SJCRH30 (cell line): ENCODE results near the gene RAI1. TPM values are rescaled to one million over a fixed set of nuclear protein-coding genes. Genes with fewer than 3 reads are reported as not detected.

Experiments used
- DNase-seq, 2 experiments: peaks; one replicate each; pipeline ENCODE4 v3.0.0-alpha.2; 2015 to 2020
- H3K27ac ChIP-seq: fragments of 250-450 bp; sonication (Bioruptor Pico); 2 replicates; pipeline ENCODE4 v1.5.1; 2020; ENCODE audit warnings: mild to moderate bottlenecking, moderate library complexity
- H3K27me3 ChIP-seq: fragments of 250-450 bp; sonication (Bioruptor Pico); 2 replicates; pipeline ENCODE4 v1.5.1; 2020; ENCODE audit warnings: mild to moderate bottlenecking, moderate library complexity
- H3K36me3 ChIP-seq: fragments of 250-450 bp; sonication (Bioruptor Pico); 2 replicates; pipeline ENCODE4 v1.5.1; 2020; ENCODE audit warnings: mild to moderate bottlenecking, moderate library complexity
- H3K4me1 ChIP-seq: fragments of 250-450 bp; sonication (Bioruptor Pico); 2 replicates; pipeline ENCODE4 v1.5.1; 2020; ENCODE audit warnings: mild to moderate bottlenecking, moderate library complexity
- H3K4me3 ChIP-seq: fragments of 250-450 bp; sonication (Bioruptor Pico); 2 replicates; pipeline ENCODE4 v1.5.1; 2020; ENCODE audit warnings: mild to moderate bottlenecking, moderate library complexity
- H3K9me3 ChIP-seq: fragments of 250-450 bp; sonication (Bioruptor Pico); replicated peaks from 2 replicates; pipeline ENCODE4 v1.5.1; 2020; ENCODE audit warnings: mild to moderate bottlenecking, moderate library complexity
- total RNA-seq: library from RNA; depleted of rRNA; stranded (reverse); fragments of >200 nt; shearing (Covaris generic); gene quantifications from 2 replicates; pipeline ENCODE4 v1.2.3, GENCODE V29; 2014

RAI1 gene
- total RNA-seq, 1 experiment from 2014 or later = 72.2 TPM

DNA sequence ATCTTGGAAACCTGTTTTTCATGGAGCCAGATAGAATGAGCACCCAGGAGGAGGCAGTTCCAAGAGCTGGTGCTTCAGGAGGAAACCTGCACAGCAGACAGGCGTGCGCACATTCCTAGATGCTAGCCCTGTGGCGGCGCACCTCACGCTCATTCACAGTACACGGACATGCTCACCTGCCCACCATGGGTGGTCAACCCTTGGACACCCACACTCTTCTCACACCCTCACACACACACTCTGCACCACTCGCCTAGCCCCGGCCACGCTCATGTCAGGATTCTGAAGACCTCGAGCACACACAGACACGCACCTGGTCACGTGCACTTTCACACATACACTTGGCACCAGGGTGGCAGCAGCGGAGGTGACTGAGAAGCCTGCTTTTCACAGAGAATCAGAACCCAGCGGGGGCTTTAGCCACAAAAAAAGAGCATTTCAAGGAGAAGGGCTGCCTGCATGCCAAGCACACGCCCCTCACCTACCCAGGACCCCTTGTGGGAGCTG is 28.6 kb downstream of the RAI1 start:
- Histone ChIP-seq H3K4me1 (peaks cover 48% of the 10 kb centered on the region), H3K36me3 (peaks cover 4% of the 10 kb centered on the region), H3K4me3 (no peak overlapping the region), H3K27me3 (no peaks in the 10 kb centered on the region), H3K9me3 (no peaks in the 10 kb centered on the region), H3K27ac (no peak overlapping the region)
- no peak for DNase-seq

DNA sequence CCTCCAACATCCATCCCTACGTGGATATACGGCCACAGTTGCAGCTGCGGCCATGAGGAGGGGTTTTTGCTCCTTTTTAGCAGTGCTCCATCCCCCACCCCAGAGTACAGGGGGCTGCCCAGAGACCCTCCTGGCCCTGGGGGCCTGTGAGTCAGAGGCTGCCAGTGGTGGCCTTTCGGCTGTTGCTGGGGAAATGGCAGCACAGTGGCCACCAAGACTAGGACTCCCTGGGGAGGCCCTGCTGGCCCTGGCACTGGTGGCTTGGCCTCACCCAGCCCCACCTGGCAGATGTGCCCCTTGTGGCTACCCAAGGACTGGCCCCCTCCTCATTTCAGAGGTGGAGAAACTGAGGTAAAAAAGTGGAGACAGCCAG is 29.1 kb downstream of the RAI1 start:
- DNase-seq = no peak
- no peaks in the 10 kb centered on the region; the same call in 1 of the 2 replicates for H3K36me3 ChIP-seq
- H3K9me3 ChIP-seq = no peaks in the 10 kb centered on the region
- H3K4me3 ChIP-seq = no peak overlapping the region
- peaks cover 51% of the 10 kb centered on the region for H3K4me1 ChIP-seq
- no peak overlapping the region for H3K27ac ChIP-seq
- H3K27me3 ChIP-seq = no peaks in the 10 kb centered on the region

DNA sequence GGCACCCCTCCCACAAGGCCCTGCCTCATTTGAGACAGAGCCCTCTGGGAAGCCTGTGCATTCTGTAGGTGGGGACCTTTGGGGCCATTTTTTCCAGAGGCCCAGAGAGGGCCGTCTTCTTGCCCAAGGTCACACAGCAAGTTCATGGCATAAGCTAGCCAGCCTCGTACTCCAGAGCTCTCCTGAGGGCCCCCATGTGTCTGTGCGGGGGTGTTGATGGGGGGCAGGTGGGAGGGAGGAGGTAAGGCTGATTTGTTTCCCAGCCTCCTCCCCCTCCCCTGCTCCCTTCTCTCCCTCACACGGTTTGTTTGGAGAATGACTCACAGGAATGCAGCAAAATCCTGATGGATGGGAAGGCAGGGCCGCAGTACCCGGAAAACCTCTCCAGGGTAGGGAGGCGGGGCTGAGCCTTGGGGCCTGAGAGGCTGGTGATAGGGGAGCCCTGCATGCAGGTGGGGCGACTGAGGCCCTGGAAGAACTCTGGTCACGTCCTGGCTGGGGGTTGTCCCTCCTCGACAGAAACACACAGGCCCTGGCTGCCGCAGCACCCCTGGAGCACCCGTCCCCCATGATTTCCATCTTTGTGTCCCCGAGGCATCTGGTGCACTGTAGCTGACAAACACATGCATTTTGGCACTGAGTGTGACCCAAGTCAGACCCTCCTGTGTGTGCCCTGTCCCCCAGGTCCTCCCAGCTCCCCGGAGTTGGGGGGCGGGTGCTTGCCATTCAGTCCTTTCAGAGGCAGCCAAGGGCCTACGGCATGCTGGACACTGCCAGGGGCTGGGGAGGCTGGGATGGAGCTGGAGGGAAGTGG is 29.7 kb downstream of the RAI1 start:
- Histone ChIP-seq H3K27ac (peak overlapping the region; percentile 17; the same call in 1 of the 2 replicates), H3K27me3 (no peaks in the 10 kb centered on the region), H3K9me3 (no peaks in the 10 kb centered on the region), H3K4me1 (peaks cover 51% of the 10 kb centered on the region), H3K36me3 (no peaks in the 10 kb centered on the region), H3K4me3 (no peak overlapping the region)
- DNase-seq = peak; percentile 97 to 98

DNA sequence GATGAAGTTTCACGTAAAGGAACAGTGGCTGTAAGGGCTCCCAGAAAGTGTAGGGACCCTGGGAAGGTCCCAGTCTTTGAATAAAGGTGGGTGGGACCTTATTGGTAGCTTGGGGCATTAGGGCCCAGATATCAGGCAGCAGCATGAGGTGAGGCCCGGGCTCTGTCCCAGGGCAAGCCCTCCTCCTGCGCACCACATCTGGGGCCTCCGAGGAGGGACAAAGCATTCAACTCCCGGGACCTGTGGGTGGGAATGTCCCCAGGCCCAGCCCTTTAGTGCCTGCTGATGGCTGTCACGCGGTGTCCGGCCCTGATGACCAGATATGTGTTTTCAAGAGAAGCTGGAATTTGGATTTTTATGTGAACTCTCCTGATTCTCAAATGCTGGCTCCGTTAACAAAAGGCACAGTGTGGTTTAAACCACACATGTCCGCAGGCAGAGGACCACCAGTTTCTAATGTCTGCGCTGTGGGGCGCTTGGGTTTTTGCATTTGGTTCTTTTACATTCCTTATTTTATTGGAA is 30.4 kb downstream of the RAI1 start:
- Histone ChIP-seq H3K27ac (peak overlapping the region; percentile 17; the same call in 1 of the 2 replicates), H3K9me3 (no peaks in the 10 kb centered on the region), H3K27me3 (no peaks in the 10 kb centered on the region), H3K4me3 (no peak overlapping the region), H3K4me1 (peaks cover 51% of the 10 kb centered on the region), H3K36me3 (no peaks in the 10 kb centered on the region)
- DNase-seq = peak; percentile 74 to 77

DNA sequence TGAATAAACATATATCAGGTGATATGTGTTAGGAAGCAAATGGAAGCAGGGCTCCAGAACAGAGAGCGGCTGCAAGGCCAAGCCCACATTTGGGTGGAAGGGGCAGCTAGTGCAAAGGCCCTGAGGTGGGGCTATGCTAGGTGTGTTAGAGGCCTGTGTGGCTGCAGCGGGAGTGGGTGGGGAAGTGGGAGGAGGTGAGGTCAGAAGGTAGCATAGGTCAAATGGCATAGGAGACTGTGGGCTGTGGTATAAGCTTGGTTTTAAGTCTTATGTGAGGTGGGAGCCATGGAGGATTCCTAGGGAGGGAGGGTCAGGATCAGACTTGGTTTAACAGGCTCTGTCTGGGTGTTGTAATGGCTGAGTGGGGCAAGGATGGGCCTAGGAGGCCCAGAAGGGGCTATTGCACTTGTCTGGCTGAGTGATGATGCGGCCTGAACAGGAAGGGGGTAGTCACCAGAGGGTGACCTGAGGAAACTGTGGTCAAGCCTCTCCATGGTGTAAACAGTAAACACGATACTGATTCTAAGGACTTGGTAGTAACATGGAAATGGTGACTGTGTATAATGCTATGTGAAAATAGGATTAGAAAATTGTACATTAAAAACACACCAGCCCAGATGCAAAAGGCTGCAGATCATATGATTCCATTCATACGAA is 31.1 kb downstream of the RAI1 start:
- Histone ChIP-seq H3K27ac (peak overlapping the region; percentile 17; the same call in 1 of the 2 replicates), H3K9me3 (no peaks in the 10 kb centered on the region), H3K4me1 (peaks cover 51% of the 10 kb centered on the region), H3K27me3 (no peaks in the 10 kb centered on the region), H3K4me3 (no peak overlapping the region), H3K36me3 (no peaks in the 10 kb centered on the region)
- DNase-seq = no peak

DNA sequence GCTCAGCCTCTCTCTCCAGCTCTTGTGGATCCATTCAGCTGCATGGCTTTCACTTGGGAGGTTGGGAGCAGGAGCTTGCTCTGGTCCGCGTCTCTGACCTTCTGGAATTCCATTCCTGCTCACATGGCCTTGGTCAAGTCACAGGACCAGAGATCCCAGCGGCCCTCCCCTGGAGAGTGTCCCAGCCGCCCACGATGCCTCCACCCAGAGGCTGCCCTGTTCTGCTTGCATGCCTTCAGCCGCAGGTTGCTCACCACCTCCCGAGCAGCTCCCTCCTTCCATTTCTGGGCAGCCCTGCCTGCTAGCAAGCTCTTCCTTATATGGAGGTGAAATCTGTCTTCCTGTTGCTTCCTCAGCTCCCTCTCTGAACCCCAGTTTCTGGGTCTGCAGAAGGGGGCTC is 32.6 kb downstream of the RAI1 start:
- peak overlapping the region; percentile 25; the same call in 1 of the 2 replicates for H3K27ac ChIP-seq
- H3K27me3 ChIP-seq = no peaks in the 10 kb centered on the region
- peak in 1 of 2 experiments; percentile 63 for DNase-seq
- no peaks in the 10 kb centered on the region for H3K36me3 ChIP-seq
- H3K4me1 ChIP-seq = peaks cover 51% of the 10 kb centered on the region
- H3K9me3 ChIP-seq = no peaks in the 10 kb centered on the region
- no peak overlapping the region for H3K4me3 ChIP-seq

GRCh38 chr17:17714261-17714866 is 33.1 kb downstream of the RAI1 start:
- H3K4me1 ChIP-seq = peaks cover 51% of the 10 kb centered on the region
- no peaks in the 10 kb centered on the region for H3K9me3 ChIP-seq
- DNase-seq = peak; percentile 78 to 90
- H3K27ac ChIP-seq = peak overlapping the region; percentile 25; the same call in 1 of the 2 replicates
- no peak overlapping the region for H3K4me3 ChIP-seq
- no peaks in the 10 kb centered on the region for H3K36me3 ChIP-seq
- no peaks in the 10 kb centered on the region for H3K27me3 ChIP-seq

- Histone ChIP-seq H3K4me3 (no peak overlapping the region), H3K27ac (no peak overlapping the region; the same call in 1 of the 2 replicates), H3K27me3 (no peaks in the 10 kb centered on the region), H3K4me1 (peaks cover 51% of the 10 kb centered on the region), H3K36me3 (no peaks in the 10 kb centered on the region), H3K9me3 (no peaks in the 10 kb centered on the region)
- DNase-seq = no peak
Observed at GRCh38 chr17:17714879-17715278, 33.6 kb downstream of the RAI1 start.

DNA sequence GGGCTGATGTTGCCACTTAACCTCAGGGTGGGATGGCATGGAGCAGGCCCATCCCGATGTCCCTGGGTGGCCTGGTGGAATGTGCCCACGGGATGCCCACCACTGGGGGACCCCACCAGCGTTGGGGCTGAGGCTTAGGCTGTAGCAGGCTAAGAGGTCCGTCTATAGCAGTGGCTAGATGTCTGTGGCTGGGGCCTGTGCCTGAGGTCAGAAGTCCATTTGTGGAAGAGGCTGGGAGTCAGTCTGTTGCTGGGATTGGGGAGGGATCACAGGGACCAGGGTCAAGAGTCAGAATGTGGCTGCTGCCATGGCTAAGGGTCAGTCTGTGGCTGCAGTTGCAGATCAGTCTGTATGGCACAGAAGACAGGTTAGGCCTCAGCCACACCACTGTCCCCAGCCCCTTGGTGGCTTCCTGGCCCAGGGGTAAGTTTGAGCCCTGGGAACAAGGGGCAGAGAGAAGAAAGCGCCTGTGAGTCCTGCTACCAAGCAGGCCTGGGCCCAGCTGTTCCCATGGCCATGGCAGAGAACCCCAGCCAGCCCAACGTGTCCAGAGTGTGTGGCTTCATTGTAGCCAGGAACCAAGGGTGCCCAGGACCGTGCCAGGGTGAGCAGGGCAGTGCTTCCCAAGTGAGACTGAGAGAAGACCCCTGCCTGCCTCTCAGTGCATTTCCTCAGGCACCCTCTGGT is 35.7 kb downstream of the RAI1 start:
- Histone ChIP-seq H3K4me1 (peaks cover 32% of the 10 kb centered on the region), H3K27ac (no peak overlapping the region), H3K9me3 (0 out of 2 replicates have a peak, but pooled peaks cover 3% of the 10 kb centered on the region), H3K36me3 (peaks cover 11% of the 10 kb centered on the region), H3K27me3 (no peaks in the 10 kb centered on the region), H3K4me3 (no peak overlapping the region)
- no peak for DNase-seq

DNA sequence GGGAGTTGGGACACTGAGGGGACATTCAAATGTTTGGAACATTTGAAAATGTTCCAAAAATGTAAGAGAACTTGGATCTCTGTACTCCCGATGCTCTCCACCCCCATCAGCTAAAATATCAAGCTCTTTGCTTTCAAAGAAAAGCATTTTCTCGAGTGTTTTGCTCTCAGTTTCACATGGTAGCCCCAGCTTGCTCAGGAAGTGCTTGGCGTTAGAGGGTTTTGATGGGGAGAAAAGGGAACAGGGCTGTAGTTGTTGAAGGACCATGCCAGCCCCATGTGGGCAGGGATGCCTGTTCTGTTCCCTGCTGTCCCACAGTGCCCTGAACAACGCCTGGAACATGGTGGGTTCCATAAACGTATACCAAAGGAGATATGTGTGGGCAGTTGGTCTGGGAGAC is 37.0 kb downstream of the RAI1 start:
- Histone ChIP-seq H3K36me3 (peaks cover 24% of the 10 kb centered on the region), H3K4me3 (no peak overlapping the region), H3K27me3 (no peaks in the 10 kb centered on the region), H3K9me3 (0 out of 2 replicates have a peak, but pooled peaks cover 3% of the 10 kb centered on the region), H3K27ac (no peak overlapping the region), H3K4me1 (peaks cover 19% of the 10 kb centered on the region)
- DNase-seq = no peak

DNA sequence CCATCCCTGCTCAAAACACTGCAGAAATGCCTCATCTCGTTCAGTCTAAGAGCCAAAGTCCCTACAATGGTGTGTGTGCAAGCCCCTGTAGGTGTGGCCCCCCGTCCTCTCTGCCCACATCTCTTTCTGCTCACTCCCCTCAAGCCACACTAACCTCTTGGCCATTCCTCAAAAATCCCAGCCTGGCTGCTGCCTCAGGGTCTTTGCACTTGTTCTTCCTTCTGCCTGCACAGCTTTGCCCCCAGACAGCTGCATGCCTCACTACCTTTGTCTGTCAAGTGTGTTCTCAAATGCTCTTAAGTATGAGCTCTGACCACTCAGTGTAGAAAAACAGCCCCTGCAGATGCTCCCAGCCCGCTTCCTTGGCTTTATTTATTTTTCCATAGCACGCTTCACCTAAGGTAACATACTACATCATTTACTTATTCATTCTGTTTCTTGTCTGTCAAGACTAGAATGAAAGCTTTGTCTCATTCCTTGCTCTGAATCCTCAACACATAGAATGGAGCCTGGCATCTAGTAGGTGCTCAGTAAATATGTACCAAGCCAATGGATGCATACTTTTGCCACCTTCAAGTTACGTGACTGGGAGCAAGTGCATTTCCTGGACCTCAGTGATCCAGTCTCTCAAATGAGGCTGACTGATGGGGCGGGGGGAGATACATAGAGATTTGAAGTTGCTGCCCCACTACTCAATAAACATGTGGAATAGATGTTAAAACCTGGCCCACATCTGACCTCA is 38.1 kb downstream of the RAI1 start:
- Histone ChIP-seq H3K27me3 (no peaks in the 10 kb centered on the region), H3K36me3 (peaks cover 25% of the 10 kb centered on the region), H3K9me3 (0 out of 2 replicates have a peak, but pooled peaks cover 3% of the 10 kb centered on the region), H3K4me3 (no peak overlapping the region), H3K27ac (no peak overlapping the region), H3K4me1 (peaks cover 8% of the 10 kb centered on the region)
- peak; percentile 63 to 68 for DNase-seq

- Histone ChIP-seq H3K4me1 (peaks cover under 1% of the 10 kb centered on the region), H3K27me3 (no peaks in the 10 kb centered on the region), H3K36me3 (peaks cover 25% of the 10 kb centered on the region), H3K4me3 (no peak overlapping the region), H3K27ac (no peak overlapping the region), H3K9me3 (0 out of 2 replicates have a peak, but pooled peaks cover 3% of the 10 kb centered on the region)
- no peak for DNase-seq
Observed at GRCh38 chr17:17719966-17720543, 38.8 kb downstream of the RAI1 start.

DNA sequence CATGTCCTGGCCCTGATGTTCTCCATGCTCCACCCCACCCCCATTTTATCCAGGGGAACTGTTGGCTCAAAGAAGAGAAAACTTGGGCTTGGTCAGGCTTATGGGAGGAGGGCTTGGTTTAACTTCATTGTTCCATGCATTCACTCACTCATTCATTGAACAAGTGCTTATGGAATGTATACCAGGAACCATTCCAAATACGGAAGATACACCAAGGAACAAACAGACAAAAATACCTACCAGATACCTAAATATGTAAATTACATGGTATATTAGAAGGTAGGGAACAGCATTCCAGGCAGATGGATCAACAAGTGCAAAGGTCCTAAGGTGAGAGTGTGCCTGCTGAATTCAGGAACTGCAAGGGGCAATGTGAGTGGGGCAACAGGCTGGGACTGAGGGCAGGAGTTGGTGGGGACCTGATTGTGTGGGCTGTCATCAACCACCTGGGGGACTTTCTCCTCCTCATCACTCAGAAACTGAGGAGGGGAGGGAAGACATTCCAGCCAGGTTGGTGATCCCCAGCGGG is 39.9 kb downstream of the RAI1 start:
- no peaks in the 10 kb centered on the region; the same call in 1 of the 2 replicates for H3K4me1 ChIP-seq
- H3K27ac ChIP-seq = no peak overlapping the region
- H3K4me3 ChIP-seq = no peak overlapping the region
- H3K36me3 ChIP-seq = peaks cover 25% of the 10 kb centered on the region
- no peak for DNase-seq
- 0 out of 2 replicates have a peak, but pooled peaks cover 3% of the 10 kb centered on the region for H3K9me3 ChIP-seq
- no peaks in the 10 kb centered on the region for H3K27me3 ChIP-seq
